ENCODE results near the gene CEP72.
"Not testable (repeated sequence)": the region's sequence is repeated elsewhere in the genome, so short reads cannot be mapped to it uniquely, and the experiment has no call there.

DNA sequence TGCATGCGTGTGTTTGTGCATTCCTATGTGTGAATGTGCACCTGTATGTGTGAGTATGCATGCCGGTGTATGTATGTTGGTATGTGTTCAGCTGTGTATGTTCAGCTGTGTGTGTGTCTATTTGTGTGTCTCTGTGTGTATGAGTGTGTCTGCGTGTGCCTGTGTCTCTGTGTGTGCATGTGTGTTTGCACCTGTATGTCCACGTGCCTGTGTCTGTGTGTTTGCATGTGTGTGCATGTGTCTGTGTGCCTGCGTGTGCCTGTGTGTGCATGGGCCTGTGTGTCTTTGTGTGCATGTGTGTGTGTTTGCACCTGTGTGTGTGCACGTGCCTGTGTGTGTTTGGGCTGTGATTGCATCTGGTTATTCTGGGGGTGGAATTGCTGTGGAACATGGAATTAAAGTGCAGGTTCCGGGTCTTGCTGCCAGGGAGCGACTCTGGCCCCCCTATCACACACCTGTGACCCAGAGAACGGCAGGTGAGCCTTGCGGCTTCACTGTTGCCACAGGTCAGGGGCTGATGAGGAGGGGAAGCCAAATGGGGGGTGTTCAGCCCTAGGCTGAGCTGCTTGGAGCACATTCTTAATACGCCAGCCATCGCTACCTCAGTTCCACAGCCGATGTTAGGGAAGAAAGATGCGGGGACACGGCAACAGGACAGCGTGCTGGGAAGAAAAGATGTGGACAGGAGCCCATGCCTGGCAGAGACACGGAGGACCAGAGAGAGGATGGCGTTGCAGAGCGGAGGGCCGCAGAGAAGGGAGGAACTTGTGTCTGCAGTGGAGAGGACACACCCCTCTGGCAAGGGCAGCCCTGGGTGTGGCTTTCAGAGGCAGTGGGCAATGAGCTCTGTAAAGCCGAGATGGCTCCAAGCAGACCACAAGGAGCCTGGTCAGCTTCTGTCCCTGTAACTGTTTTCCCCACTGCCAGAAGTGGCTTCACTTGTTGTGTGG lies 84.9 kb downstream of the CEP72 start:
- TF ChIP-seq, protein P1, sequence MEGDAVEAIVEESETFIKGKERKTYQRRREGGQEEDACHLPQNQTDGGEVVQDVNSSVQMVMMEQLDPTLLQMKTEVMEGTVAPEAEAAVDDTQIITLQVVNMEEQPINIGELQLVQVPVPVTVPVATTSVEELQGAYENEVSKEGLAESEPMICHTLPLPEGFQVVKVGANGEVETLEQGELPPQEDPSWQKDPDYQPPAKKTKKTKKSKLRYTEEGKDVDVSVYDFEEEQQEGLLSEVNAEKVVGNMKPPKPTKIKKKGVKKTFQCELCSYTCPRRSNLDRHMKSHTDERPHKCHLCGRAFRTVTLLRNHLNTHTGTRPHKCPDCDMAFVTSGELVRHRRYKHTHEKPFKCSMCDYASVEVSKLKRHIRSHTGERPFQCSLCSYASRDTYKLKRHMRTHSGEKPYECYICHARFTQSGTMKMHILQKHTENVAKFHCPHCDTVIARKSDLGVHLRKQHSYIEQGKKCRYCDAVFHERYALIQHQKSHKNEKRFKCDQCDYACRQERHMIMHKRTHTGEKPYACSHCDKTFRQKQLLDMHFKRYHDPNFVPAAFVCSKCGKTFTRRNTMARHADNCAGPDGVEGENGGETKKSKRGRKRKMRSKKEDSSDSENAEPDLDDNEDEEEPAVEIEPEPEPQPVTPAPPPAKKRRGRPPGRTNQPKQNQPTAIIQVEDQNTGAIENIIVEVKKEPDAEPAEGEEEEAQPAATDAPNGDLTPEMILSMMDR (IDR thresholded peaks at IDR 0.05) = not testable (repeated sequence)
- TF ChIP-seq SIN3A (IDR thresholded peaks at IDR 0.05; ENCODE audit: borderline replicate concordance, insufficient read depth, low read depth, low read length); POLR2AphosphoS5 (IDR thresholded peaks at IDR 0.05; ENCODE audit: low read depth, low read length): not testable (repeated sequence)
